Measurements from ENCODE around the gene BRINP2.

Gene BRINP2

DNA sequence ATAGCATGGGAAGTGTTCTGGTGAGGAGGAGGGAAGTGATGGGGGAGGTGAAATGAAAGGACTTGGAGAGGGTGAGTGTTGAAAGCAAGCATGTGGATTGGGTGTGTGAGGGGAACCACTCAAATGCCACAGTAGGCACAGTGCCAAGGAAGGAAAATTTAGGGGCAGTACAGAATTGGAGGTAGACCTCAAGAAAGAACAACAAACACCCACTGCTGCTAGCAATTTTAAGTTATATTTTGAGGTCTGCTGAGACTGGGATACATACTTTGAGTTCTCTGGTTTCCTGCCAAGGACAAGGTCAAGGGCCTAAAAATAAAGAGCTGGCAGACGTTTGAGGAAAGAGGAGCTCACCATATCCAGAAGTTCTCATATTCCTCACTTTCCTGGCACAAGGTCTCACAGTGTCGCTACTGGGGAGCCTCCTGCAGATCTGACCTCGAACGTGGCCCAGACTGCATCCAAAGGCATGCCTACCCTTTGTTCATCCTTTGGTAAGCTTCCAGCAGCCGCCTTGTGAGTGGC is 104.0 kb downstream of the BRINP2 start:
- DNase-seq (ENCODE audit: low read depth) = peak; percentile 71

DNA sequence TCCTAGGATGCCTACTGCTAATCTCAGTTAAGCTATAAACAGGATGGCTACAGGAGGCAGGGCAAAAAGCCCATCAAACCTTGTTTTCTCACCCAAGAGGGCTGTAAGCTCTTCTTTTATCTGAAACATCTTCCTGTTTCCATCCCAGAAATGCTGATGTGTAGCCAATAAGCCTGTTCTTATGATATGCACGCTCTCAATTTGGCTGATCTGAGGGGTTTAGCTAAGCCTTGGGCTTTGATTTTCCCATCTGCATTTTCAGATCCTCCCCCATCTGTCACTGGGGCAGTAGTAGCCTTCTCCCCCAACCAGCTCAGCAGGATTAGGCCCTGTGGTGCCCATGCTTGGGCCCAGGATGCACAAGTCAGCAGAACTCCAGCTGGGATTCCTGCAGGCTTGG is 105.0 kb downstream of the BRINP2 start:
- no peak for DNase-seq (ENCODE audit: low read depth)

GRCh38 chr1:177278626-177279390 is 108.0 kb downstream of the BRINP2 start:
- DNase-seq (ENCODE audit: low read depth) = peak; percentile 83

DNA sequence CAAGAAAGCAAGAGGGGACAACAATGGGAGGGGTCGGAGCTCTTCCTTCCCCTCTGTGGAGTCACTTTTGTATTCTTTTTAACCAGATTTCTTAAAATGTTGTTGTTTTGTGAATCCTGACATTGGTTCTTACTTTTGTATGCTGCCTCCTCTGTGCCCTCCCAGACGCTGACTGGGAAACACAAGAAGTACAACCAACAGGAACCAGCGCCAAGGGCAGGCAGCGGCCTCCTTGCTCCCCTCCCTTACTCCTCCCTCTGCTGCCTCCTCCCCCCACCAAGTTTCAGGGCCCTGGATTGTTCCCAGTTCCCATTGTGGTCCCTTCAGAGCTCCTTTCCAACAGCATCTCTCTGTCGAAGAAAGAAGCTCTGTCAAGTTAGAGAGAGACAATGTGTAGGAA is 111.1 kb downstream of the BRINP2 start:
- no peak for DNase-seq (ENCODE audit: low read depth)

DNA sequence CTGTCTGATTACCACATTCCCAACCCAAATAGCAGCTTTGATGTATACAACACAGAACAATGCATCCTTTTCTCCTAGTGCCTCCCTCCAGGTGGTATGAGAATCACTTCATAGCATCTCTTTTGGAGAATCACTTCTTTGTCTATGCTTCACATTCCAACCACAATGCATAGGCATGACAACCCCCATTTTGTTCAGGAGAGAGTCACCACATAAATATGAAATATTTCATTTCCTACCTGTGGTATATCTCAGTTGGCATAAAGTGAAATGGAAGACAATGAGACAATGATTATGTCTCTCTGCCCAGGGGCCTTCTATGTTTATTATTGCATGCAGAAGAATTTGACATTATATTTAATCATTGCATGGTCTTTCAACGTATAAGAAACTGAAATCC is 112.2 kb downstream of the BRINP2 start:
- no peak for DNase-seq (ENCODE audit: low read depth)

- DNase-seq (ENCODE audit: low read depth) = no peak
Measured at GRCh38 chr1:177283380-177283779, 112.6 kb downstream of the BRINP2 start.

DNA sequence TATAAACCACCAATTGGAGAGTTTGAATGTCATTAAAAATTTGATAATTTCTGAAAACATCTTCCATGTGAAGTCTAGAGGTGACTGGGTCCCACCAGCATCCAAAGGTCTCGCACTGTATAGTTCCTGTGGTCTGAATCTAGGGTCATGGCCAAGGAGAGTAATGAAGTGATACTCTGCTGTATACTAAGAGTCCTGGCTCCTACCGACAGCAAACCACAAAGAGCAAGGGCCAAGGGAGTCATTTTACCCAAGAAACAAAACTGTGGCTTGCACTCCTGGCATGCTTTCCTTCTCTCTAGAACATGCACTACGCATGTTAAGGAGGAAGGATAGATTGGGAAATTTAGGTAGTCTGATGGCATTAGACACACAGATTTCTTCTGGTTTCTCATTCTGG is 115.6 kb downstream of the BRINP2 start:
- DNase-seq (ENCODE audit: low read depth) = peak; percentile 42

DNA sequence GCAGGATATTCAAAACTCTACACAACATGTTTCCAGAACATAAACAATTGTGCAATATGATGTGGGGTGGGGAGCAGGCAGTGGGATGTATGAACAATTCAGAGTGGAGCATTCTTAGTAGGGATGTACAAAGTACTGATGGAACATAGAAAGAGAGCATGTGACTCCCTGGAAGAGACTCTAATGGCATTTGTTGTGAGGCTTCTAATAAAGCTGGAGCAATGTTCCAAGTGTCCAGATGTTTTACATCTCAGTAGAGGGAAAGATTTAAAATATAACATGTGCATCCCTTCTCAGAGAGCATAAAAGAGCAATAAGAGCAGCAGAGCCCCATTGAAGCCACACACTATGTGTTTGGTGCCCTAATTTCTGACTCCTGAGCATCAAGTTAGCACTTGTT is 116.5 kb downstream of the BRINP2 start:
- no peak for DNase-seq (ENCODE audit: low read depth)

DNA sequence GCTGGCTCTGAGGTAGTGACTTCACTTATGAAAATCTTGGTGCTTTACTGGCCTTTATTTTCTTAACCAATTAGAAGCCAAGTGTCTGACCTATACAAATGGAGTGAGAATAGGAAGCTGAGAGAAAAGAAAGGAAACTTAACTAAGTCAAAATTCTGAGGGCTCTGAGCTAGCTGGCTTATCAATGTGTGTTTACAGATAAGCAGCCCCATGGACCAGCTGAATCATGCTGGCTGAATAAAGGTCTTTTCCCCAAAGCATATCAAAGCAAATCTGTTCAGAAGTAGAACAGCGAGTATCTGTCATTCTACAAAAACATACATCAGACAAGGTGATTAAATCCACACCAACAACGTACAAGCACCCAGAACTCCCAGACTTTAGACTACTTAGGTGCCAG is 117.2 kb downstream of the BRINP2 start:
- no peak for DNase-seq (ENCODE audit: low read depth)

DNA sequence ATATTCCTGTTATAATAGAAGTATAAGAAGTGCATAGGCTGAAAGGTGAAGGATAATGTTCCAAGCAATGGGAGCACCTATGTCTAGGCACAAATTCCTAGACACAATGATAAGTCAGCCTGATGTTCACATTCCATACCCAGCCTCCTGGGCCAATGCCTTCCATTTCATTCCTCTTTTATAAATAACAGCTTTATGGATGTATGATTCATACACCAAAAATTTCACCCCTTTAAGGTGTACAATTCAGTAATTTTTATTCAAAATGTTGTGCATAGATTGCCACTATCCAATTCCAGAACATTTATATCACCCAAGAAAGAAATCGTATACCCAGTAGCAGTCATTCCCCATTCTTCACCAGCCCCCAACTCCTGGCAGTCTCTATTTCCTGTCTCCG is 118.8 kb downstream of the BRINP2 start:
- DNase-seq (ENCODE audit: low read depth) = no peak

DNA sequence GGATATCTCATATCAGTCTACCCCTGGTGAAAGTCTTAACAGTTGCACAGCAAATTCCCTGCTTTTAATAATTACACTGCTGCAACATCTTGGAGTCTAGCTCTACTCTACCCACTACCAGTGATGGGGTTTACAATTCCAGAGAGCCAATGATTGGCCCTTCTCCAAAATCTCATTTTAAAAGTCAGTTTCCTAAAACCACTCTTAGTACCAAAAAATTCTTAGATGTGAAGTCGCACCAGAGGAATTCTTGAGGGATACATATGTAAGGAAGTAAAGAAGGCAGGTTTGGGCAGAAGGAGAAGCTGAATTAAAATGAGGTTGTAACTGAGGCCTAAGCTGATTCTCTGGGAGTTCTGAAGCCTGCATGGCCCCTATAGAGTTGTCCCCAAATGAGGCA is 129.7 kb downstream of the BRINP2 start:
- DNase-seq (ENCODE audit: low read depth) = no peak

- no peak for DNase-seq (ENCODE audit: low read depth)
Measured at GRCh38 chr1:177301425-177302124, 130.8 kb downstream of the BRINP2 start.

DNA sequence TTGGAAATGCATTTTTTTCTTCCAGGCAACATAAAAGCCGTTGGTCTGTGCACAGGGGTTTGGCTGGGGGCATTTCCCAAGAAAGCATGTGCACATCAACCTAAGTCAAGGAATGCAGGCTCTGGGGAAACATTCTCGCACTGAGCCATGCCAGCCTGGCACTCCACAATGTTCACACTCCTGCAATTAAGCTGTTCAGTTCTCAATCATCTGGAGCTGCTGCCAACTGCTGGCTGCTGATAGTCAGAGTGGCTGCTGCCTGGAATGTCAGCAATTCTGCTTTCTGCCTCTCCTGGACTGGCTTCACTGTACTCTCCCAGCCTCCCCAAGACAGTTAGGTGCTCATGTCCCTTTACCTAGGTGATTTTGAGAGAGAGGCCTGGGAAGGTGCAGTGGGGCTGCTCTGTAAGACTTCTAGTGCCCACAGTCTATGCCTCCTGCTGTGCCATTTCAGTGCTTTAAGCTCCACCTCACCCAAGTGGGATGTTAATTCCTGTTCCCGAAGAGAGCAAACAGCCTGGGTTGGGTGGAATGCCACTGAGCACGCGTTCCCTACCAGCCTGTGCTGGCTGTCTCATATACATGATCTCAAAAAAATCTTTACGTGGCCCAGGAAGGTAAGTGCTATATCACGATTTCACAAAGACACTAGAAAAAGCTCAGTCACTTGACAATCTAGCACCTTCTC is 131.7 kb downstream of the BRINP2 start:
- DNase-seq (ENCODE audit: low read depth) = no peak

DNA sequence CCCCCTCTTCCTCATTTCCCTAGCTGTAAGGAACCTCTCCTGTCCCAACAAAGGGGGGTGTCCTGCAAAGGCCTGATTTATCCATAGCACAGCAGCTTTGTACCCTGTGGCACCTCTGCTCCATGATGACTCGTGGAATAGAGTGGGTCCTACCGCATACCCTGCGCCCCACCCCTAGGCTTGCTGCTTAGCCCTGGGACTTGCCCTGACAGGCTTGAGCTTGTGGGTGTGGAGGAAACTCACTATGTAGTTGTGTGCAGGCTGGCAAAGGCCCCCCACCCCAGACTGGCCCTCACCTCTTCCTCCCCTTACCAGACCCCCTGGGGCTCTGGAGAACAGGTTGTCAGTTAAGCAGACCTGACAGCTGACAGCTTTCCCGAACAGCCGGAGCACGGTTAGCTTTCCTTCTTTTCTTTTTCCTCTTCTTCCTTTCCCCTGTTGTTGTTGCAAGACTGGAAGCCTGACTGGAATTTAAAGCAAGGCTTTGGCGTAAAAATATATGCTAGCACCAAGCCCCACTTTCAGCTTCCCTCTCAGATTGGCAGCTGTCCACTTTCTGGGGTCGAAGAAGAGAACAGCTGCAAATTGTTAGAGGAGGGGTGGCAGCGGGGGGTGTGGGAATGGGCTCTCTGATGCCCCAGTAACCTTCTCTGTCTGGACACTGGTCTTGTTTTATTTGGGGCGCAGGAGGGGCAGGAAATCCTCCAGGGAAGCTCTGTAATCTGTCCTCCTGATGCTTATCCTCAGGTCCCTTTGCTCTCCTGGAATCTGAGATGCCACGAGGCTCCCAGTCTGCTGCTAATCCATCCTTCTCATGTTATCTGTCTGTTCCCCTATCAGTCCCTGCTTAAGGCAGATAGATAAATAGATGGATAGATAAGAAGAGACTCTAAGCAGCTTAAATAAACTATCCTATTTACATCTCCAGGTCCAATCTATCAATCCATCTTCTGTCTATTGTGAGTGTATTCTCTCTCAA is 134.6 kb downstream of the BRINP2 start:
- no peak for DNase-seq (ENCODE audit: low read depth)

DNA sequence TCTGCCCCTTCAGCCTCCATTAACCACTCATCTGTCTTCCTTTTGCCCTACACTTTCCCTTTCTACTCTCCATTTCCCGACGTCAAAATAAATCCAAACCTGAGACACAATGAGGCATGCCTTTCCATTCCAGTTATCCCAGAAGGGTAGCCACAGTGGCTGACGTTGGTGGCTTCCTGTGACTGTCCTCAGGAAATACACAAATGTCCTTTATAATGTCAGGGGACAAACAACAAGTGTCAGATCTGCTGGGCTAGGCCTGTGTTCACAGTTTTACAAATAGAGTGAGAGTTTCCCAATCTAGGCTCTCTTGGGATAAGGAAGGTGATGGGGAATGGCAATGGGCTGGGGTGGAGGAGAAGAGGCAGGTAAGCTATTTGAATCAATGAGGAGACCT is 135.3 kb downstream of the BRINP2 start:
- no peak for DNase-seq (ENCODE audit: low read depth)

- DNase-seq (ENCODE audit: low read depth) = no peak
Measured at GRCh38 chr1:177306981-177307380, 136.2 kb downstream of the BRINP2 start.

- DNase-seq (ENCODE audit: low read depth) = peak; percentile 34
Measured at GRCh38 chr1:177307771-177308170, 137.0 kb downstream of the BRINP2 start.

- no peak for DNase-seq (ENCODE audit: low read depth)
Measured at GRCh38 chr1:177309880-177310279, 139.1 kb downstream of the BRINP2 start.

DNA sequence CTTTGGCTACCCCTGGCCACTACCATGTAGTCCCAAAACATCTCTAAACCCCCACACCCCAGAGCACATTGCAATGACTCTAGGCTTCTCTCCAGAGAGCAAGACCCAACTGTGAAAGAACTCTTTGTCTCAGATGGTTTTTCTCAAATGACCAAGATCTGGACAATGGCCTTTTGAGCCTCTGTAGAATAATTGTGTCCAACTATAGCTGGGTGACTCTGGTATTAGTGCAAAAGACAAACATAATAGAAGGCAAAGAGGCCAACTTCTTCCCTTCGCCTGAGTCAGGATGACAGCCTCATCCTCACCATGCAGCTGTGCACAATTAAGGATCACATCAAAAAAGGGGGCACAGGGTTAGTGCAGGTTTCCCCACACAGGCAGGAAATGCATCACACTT is 139.6 kb downstream of the BRINP2 start:
- no peak for DNase-seq (ENCODE audit: low read depth)

DNA sequence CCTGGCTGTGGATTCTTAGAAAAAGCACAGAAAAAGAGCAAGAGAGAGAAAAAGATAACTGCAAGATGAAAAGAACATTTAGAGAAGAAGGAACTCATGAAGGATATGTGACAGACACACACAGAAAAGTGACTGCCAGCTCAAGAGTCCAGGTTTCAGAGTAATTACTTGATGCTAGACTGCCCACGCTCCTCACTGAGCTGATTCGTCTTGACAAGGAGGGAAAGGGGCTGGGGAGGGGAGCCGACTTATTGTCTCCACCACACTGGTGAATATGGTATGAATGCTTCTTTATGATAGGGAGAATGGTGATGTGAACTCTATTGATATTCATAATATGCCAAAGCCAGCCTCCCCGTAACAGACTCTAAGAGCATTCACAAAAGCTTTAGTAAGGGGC is 140.4 kb downstream of the BRINP2 start:
- no peak for DNase-seq (ENCODE audit: low read depth)

DNA sequence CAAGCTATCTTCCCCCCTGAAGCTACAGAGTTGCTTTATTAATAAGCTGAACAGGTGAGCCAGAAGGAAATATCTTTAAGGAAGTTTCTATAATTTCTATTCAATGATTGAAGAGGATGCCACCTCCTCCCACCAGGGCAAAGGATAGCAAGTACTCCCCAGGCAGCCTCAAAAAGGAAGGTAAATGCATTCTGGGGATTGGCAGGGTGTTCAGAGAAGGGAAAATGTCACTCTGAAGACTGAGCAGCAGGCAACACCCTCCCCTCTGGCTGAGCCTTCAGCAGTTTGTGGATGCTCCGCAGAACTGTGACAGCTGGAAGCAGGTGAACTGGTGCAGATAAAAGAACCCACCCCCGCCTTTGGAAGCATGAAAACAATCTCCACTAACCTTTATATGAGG is 140.8 kb downstream of the BRINP2 start:
- no peak for DNase-seq (ENCODE audit: low read depth)

DNA sequence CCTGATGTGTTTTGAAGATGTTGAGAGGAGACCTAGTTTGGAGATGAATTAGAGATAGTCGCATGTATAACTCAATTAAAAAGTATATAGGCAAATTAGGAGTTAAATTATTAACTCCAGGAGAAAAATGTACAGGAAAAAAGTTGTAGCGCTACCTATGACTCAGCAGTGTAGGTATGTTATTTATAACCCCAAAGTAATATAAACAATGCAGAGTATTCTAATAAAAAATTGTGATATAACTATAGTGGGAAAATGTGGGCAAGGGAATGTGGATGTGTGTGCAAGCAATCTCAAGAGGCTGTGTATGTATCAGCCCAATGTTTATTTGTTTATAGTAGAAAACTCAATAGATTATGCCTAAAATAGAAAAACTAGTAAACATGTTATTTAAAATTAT is 144.5 kb downstream of the BRINP2 start:
- DNase-seq (ENCODE audit: low read depth) = peak; percentile 26
